ENCODE results near the gene PPP1R14C. TPM values are rescaled to one million over a fixed set of nuclear protein-coding genes. Genes with fewer than 3 reads are reported as not detected.
"Not testable (repeated sequence)": the region's sequence is repeated elsewhere in the genome, so short reads cannot be mapped to it uniquely, and the experiment has no call there.

PPP1R14C gene
- total and polyA plus RNA-seq, 2 of the 13 experiments (the other 11 are each of a cell fraction or from before 2014, with no cell fraction given), result not detected

- no peak for TF ChIP-seq ZNF503 (CRISPR knock-in tag; IDR thresholded peaks at IDR 0.05)
Measured at GRCh38 chr6:150134280-150134920, 8.4 kb upstream of the PPP1R14C start (continued).

GRCh38 chr6:150137711-150138110 is 5.1 kb upstream of the PPP1R14C start:
- BruUV-seq (replicated peaks); H3K36me3 ChIP-seq (replicated peaks in 1 of 2; ENCODE audit: control insufficient read depth in 1 of 2, insufficient read depth in 2 of 2, low read length in 2 of 2); FAIRE-seq; H3K79me2 ChIP-seq (ENCODE audit: insufficient read depth, low read length); intact Hi-C loops (cut with micrococcal nuclease; ENCODE audit: unreplicated experiment); ATAC-seq; CTCF ChIA-PET (ENCODE audit: low intra/inter-chr PET ratio, low total read pairs); H3K4me3 ChIP-seq (replicated peaks in 1 of 3; ENCODE audit: insufficient read depth in 1 of 3, low read depth in 2 of 3, low read length in 3 of 3); DNase-seq (ENCODE audit: low spot score); H3K4me1 ChIP-seq (ENCODE audit: insufficient read depth, low read length); H3K27ac ChIP-seq (ENCODE audit: extremely low read length, insufficient read depth, low read length); H3K9me3 ChIP-seq (ENCODE audit: low read length); H3K9ac ChIP-seq (ENCODE audit: insufficient read depth, low read depth, low read length); H2AFZ ChIP-seq (ENCODE audit: low read length); in situ Hi-C loops (cut with HindIII; ENCODE audit: extremely low pct_ligation_motif_present, low pct_unique_long_range_greater_than_20kb); H4K20me1 ChIP-seq (ENCODE audit: insufficient read depth, low read length); POLR2A ChIA-PET; H3K4me2 ChIP-seq (ENCODE audit: low read depth, low read length): not testable (repeated sequence)
- WGBS (ENCODE audit: low lambda C conversion rate), result 5% methylated on average over 3 of the region's 3 CpGs
- H3K27me3 ChIP-seq (ENCODE audit: control insufficient read depth in 1 of 2, insufficient read depth in 2 of 2, low read length in 2 of 2), result peaks cover 2 to 36% of the 10 kb centered on the region in 2 experiments

GRCh38 chr6:150138638-150139037 is 4.2 kb upstream of the PPP1R14C start:
- Histone ChIP-seq H3K4me2 (ENCODE audit: low read depth, low read length) (no peak overlapping the region), H4K20me1 (ENCODE audit: insufficient read depth, low read length) (no peaks in the 10 kb centered on the region), H3K36me3 (replicated peaks in 1 of 2; ENCODE audit: control insufficient read depth in 1 of 2, insufficient read depth in 2 of 2, low read length in 2 of 2) (no peaks in the 10 kb centered on the region), H3K4me1 (ENCODE audit: insufficient read depth, low read length) (no peaks in the 10 kb centered on the region), H3K9me3 (ENCODE audit: low read length) (no peaks in the 10 kb centered on the region), H3K9ac (ENCODE audit: insufficient read depth, low read depth, low read length) (no peak overlapping the region), H3K79me2 (ENCODE audit: insufficient read depth, low read length) (no peaks in the 10 kb centered on the region), H3K27ac (ENCODE audit: extremely low read length, insufficient read depth, low read length) (no peak overlapping the region), H3K27me3 (ENCODE audit: control insufficient read depth in 1 of 2, insufficient read depth in 2 of 2, low read length in 2 of 2) (peaks cover 4 to 41% of the 10 kb centered on the region in 2 experiments), H2AFZ (ENCODE audit: low read length) (no peak overlapping the region), H3K4me3 (replicated peaks in 1 of 3; ENCODE audit: insufficient read depth in 1 of 3, low read depth in 2 of 3, low read length in 3 of 3) (no peak overlapping the region)
- intact Hi-C loops (cut with micrococcal nuclease; ENCODE audit: unreplicated experiment) (no loop called here), in situ Hi-C loops (cut with HindIII; ENCODE audit: extremely low pct_ligation_motif_present, low pct_unique_long_range_greater_than_20kb) (no loop called here)
- DNase-seq (ENCODE audit: low spot score) (no peak), FAIRE-seq (no peak), ATAC-seq (no peak)
- CTCF ChIA-PET (ENCODE audit: low intra/inter-chr PET ratio, low total read pairs), result no interaction called here
- POLR2A ChIA-PET, result no interaction called here
- BruUV-seq (replicated peaks), result no TSS peak
- 3% methylated on average over 7 of the region's 7 CpGs for WGBS (ENCODE audit: low lambda C conversion rate)
- no peak for TF ChIP-seq PRDM15 (CRISPR knock-in tag; IDR thresholded peaks at IDR 0.05)
- TF ChIP-seq TRIM22 (IDR thresholded peaks at IDR 0.05), result no peak
- TF ChIP-seq AKAP8 (CRISPR knock-in tag; IDR thresholded peaks at IDR 0.05), result no peak
- no peak for TF ChIP-seq ZNF281 (CRISPR knock-in tag; IDR thresholded peaks at IDR 0.05; ENCODE audit: borderline replicate concordance)

Data from HepG2 (cell line).